Measurements from ENCODE around the gene GPR4. TPM values are rescaled to one million over a fixed set of nuclear protein-coding genes. Genes with fewer than 3 reads are reported as not detected.

GPR4 gene
- total RNA-seq, 4 donors from 2014 or later = 6.0 to 29.4 (median 12.0) TPM

GRCh38 chr19:45607071-45608029 is 5.3 kb upstream of the GPR4 start:
- DNase-seq (ENCODE audit: low spot score) = peak; percentile 72
- peak in 1 of 3 donors; percentile 51 for TF ChIP-seq CTCF (IDR thresholded peaks at IDR 0.05)
- peak; percentile 84 for ATAC-seq (ENCODE audit: low FRiP score)

GRCh38 chr19:45601115-45601514 is 897 bp downstream of the GPR4 start:
- DNase-seq (ENCODE audit: low spot score) (no peak), ATAC-seq (ENCODE audit: low FRiP score) (no peak)
- TF ChIP-seq CTCF (IDR thresholded peaks at IDR 0.05) = no peak

- TF ChIP-seq CTCF (IDR thresholded peaks at IDR 0.05) = no peak
- ATAC-seq (ENCODE audit: low FRiP score) (no peak), DNase-seq (ENCODE audit: low spot score) (no peak)
These were observed 1.6 kb downstream of the GPR4 start for GRCh38 chr19:45600340-45600885.

- no peak for TF ChIP-seq CTCF (IDR thresholded peaks at IDR 0.05)
- DNase-seq (ENCODE audit: low spot score) = no peak
- ATAC-seq (ENCODE audit: low FRiP score) = no peak
These were observed 2.7 kb downstream of the GPR4 start for GRCh38 chr19:45599286-45599685.

- no peak for DNase-seq (ENCODE audit: low spot score)
- no peak for ATAC-seq (ENCODE audit: low FRiP score)
- TF ChIP-seq CTCF (IDR thresholded peaks at IDR 0.05) = no peak
These were observed 3.6 kb downstream of the GPR4 start for GRCh38 chr19:45598267-45599001.

- ATAC-seq (ENCODE audit: low FRiP score) (no peak), DNase-seq (ENCODE audit: low spot score) (no peak)
These were observed 4.4 kb downstream of the GPR4 start for GRCh38 chr19:45597425-45598111.

More at GRCh38 chr19:45597425-45598111, 4.4 kb downstream of the GPR4 start:
- TF ChIP-seq CTCF (IDR thresholded peaks at IDR 0.05) = no peak

Data from omental fat pad (tissue), 4 donors.